Thoracic aorta (tissue), 2 donors: ENCODE data around the gene TSHZ2. TPM values are rescaled to one million over a fixed set of nuclear protein-coding genes. Genes with fewer than 3 reads are reported as not detected.

Source experiments
- ATAC-seq: fragments of 150-250 bp; one replicate; pipeline ENCODE4 v1.8.0; 2017; ENCODE audit warnings: low read depth; ENCODE audit not compliant: insufficient number of reproducible peaks, low FRiP score
- DNase-seq: peaks from one replicate; pipeline ENCODE4 v3.0.0-alpha.2; 2020; ENCODE audit warnings: low spot score
- H3K27ac ChIP-seq, 2 donors: fragments of 200-600 bp; sonication (generic); 1 replicate in 1 of 2; 2 replicates in 1 of 2; pipeline ENCODE4 v1.5.1; 2016; ENCODE audit warnings: mild to moderate bottlenecking in 2 of 2, moderate library complexity in 2 of 2
- H3K27me3 ChIP-seq: fragments of 200-600 bp; sonication (generic); replicated peaks from 2 replicates; pipeline ENCODE4 v1.6.0; 2016; ENCODE audit warnings: mild to moderate bottlenecking; ENCODE audit not compliant: insufficient read depth
- H3K36me3 ChIP-seq: fragments of 200-600 bp; sonication (generic); one replicate; pipeline ENCODE4 v1.5.1; 2016
- H3K4me1 ChIP-seq, 2 donors: fragments of 200-600 bp; sonication (generic); 1 replicate in 1 of 2; 2 replicates in 1 of 2; pipeline versions ENCODE4 v1.5.1 to v1.6.0; 2016; ENCODE audit warnings: low read depth in 2 of 2, mild to moderate bottlenecking in 1 of 2; ENCODE audit not compliant: control insufficient read depth in 1 of 2
- H3K4me3 ChIP-seq: fragments of 200-600 bp; sonication (generic); 2 replicates; pipeline ENCODE4 v1.5.1; 2016; ENCODE audit warnings: mild to moderate bottlenecking
- H3K9me3 ChIP-seq: fragments of 200-600 bp; sonication (generic); 2 replicates; pipeline ENCODE4 v1.5.1; 2016
- total RNA-seq, 2 donors: library from RNA; depleted of rRNA; stranded (reverse); fragments of >200 nt; gene quantifications; one replicate each; pipeline versions ENCODE4 v1.1.0 to v1.2.3, GENCODE V29; 2016
- TF ChIP-seq, protein P1 (sequence below): fragments of 200-600 bp; sonication (generic); IDR thresholded peaks from one replicate; pipeline ENCODE4 v1.5.1; 2019; ENCODE audit warnings: antibody characterized with exemption

Gene TSHZ2
- total RNA-seq, 2 donors from 2014 or later: 8.4 to 32.6 TPM

DNA sequence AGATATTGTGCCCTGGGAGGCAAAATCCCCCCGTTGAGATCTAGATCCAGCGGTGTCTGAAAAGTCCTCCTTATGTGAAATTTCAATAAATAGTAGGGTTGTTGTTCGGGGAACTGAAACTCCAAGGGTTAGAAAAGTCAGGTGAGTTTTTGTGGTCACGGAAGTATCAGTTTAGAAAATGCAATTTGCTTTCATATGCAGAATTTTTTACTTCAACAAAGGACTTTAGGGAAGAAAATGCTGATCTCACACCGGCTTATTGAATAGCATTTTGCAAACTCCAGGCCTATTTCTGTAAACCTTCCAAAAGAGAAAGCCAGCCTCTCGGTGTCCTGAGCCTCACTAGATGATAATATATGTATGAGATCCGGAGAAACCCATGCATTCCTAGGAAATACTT, 254.7 kb downstream of the TSHZ2 start:
- ATAC-seq (no peak), DNase-seq (no peak)
- TF ChIP-seq, protein P1, sequence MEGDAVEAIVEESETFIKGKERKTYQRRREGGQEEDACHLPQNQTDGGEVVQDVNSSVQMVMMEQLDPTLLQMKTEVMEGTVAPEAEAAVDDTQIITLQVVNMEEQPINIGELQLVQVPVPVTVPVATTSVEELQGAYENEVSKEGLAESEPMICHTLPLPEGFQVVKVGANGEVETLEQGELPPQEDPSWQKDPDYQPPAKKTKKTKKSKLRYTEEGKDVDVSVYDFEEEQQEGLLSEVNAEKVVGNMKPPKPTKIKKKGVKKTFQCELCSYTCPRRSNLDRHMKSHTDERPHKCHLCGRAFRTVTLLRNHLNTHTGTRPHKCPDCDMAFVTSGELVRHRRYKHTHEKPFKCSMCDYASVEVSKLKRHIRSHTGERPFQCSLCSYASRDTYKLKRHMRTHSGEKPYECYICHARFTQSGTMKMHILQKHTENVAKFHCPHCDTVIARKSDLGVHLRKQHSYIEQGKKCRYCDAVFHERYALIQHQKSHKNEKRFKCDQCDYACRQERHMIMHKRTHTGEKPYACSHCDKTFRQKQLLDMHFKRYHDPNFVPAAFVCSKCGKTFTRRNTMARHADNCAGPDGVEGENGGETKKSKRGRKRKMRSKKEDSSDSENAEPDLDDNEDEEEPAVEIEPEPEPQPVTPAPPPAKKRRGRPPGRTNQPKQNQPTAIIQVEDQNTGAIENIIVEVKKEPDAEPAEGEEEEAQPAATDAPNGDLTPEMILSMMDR: no peak
- H3K4me3 ChIP-seq: no peak overlapping the region
- no peaks in the 10 kb centered on the region for H3K36me3 ChIP-seq
- H3K27ac ChIP-seq: no peak overlapping the region
- no peaks in the 10 kb centered on the region for H3K4me1 ChIP-seq
- H3K27me3 ChIP-seq: no peaks in the 10 kb centered on the region
- H3K9me3 ChIP-seq: no peaks in the 10 kb centered on the region

- DNase-seq (no peak), ATAC-seq (no peak)
- H3K4me3 ChIP-seq: no peak overlapping the region
Observed at GRCh38 chr20:53227523-53227922, 255.4 kb downstream of the TSHZ2 start.

DNA sequence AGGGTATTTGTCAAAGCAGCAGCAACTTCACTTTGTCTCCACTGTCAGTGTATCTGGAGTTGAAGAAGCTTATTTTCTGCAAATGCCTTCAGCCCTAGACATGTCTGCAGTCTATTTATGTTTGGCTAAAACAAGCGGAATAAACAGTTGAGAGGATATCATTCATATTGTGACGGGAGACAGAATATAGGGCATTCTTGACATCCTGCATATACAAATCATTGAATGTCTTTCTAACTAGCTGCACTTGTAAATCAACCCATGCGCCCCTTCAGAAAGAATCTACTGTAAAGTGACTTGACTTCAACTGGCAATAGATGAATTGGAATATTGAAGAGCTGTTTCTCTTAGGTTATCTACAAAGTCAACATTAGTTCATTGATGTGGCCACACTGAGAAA, 258.9 kb downstream of the TSHZ2 start:
- TF ChIP-seq, protein P1: no peak

More at GRCh38 chr20:53227523-53227922, 255.4 kb downstream of the TSHZ2 start:
- no peaks in the 10 kb centered on the region for H3K4me1 ChIP-seq
- no peak overlapping the region for H3K27ac ChIP-seq
- no peaks in the 10 kb centered on the region for H3K9me3 ChIP-seq
- no peaks in the 10 kb centered on the region for H3K27me3 ChIP-seq
- TF ChIP-seq, protein P1: no peak
- no peaks in the 10 kb centered on the region for H3K36me3 ChIP-seq

GRCh38 chr20:53237461-53237860, 265.3 kb downstream of the TSHZ2 start:
- no peaks in the 10 kb centered on the region for H3K27me3 ChIP-seq
- TF ChIP-seq, protein P1: no peak
- H3K4me1 ChIP-seq: no peaks in the 10 kb centered on the region
- ATAC-seq (no peak), DNase-seq (no peak)
- H3K9me3 ChIP-seq: no peaks in the 10 kb centered on the region
- no peak overlapping the region for H3K27ac ChIP-seq
- H3K4me3 ChIP-seq: no peak overlapping the region
- H3K36me3 ChIP-seq: no peaks in the 10 kb centered on the region

More for the DNA sequence above, 258.9 kb downstream of the TSHZ2 start:
- DNase-seq (no peak), ATAC-seq (no peak)
- H3K9me3 ChIP-seq: no peaks in the 10 kb centered on the region
- H3K27ac ChIP-seq: no peak overlapping the region
- H3K4me3 ChIP-seq: no peak overlapping the region
- no peaks in the 10 kb centered on the region for H3K36me3 ChIP-seq
- H3K4me1 ChIP-seq: no peaks in the 10 kb centered on the region
- H3K27me3 ChIP-seq: no peaks in the 10 kb centered on the region

DNA sequence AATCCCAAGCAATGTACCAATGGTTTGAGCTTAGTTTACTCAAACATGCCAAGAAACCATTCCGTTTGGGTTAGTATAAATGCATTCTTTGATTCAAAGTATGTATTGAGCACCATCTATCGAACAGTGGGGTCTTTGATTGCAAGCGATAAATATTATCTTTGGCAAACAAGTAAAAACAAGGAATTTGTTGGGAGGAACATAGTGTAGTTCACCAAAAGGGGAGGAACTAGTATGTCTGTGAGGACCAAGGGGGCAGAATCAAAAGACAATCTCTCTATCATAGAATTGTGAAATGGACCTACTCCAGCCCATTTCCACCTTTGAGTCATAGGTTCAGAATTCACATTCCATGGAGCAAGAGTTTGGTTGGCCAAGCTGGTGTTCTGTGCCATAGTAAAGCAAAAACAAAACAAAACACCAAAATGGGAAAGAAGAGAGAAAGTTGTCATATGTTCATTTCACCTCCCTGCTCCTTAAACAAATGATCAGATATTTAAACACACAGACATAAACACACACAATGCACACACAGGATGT, 266.0 kb downstream of the TSHZ2 start:
- TF ChIP-seq, protein P1: no peak
- ATAC-seq: no peak
- no peaks in the 10 kb centered on the region for H3K36me3 ChIP-seq
- no peak overlapping the region for H3K27ac ChIP-seq
- no peak for DNase-seq
- H3K27me3 ChIP-seq: no peaks in the 10 kb centered on the region
- H3K4me1 ChIP-seq: no peaks in the 10 kb centered on the region
- no peak overlapping the region for H3K4me3 ChIP-seq
- no peaks in the 10 kb centered on the region for H3K9me3 ChIP-seq
